ENCODE data around the gene NLE1. TPM values are rescaled to one million over a fixed set of nuclear protein-coding genes. Genes with fewer than 3 reads are reported as not detected.
"Not testable (repeated sequence)": the region's sequence is repeated elsewhere in the genome, so short reads cannot be mapped to it uniquely, and the experiment has no call there.

NLE1 gene
- total RNA-seq, 1 donor from 2014 or later = 15.0 TPM

GRCh38 chr17:35162755-35163154 is 20.7 kb upstream of the NLE1 start:
- DNase-seq (ENCODE audit: low read depth in 2 of 2) = no peak

DNA sequence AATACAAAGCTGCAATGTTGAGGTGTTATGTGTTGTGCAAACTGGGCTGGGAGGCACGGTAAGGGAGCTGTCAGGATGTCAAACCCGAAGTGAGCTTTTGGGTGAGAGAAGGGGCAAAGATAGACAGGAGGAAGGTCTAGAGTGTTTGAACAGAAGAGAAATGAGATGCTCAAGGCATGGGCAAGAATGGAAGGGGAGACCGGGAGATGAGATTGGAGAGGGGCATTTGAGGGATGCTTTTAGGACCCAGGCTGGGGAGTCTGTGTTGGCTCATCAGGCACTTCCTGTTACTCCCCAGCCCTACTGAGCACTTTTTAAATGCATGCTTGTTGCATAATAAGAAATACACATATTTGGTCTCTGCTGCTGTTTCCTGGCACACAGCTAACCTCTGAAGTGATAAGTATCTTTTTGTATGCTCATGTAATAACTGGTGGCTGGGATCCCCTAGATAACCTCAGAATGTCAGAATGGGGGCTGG is 19.2 kb upstream of the NLE1 start:
- no peak for DNase-seq (ENCODE audit: low read depth in 2 of 2)

DNA sequence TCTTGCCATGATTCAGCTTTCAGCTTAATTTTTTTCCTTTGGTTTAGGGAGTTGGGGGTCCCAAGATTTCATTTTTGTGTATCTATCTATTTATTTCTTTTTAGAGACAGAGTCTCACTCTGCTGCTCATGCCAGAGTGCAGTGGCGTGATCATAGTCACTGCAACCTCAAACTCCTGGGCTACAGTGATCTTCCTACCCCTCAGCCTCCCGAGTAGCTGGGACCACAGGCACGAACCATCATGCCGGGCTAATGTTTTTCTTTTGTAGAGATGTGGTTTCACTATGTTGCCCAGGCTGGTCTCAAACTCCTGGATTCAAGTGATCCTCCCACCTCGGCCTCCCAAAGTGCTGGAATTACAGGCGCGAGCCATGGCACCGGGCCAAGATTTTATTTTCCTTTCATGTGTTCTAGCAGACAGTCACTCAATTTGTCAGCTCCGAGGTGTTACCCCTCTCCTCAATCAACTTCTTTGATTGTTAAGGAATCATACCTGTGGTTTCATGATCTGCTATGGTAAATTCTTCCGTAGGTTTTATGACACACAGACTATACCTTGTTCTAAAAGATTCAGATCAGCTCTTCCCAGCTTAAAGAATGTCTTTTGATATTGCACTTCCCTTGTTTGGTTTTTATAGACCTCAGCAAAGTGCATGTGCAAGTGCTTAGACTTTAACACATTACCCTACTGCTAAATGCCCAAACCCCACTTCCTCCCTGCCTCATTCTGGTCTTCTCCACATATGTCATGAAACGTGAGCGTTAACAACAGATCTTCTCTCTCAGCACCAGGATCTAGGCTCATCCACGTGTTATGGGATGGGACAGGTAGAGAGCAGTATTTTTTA is 18.5 kb upstream of the NLE1 start:
- no peak for DNase-seq (ENCODE audit: low read depth in 2 of 2)

- DNase-seq (ENCODE audit: low read depth in 2 of 2) = no peak
Observed at GRCh38 chr17:35159940-35160339, 17.8 kb upstream of the NLE1 start.

GRCh38 chr17:35155246-35155645 is 13.1 kb upstream of the NLE1 start:
- no peak for DNase-seq (ENCODE audit: low read depth in 2 of 2)

GRCh38 chr17:35154196-35155165 is 12.4 kb upstream of the NLE1 start:
- DNase-seq (ENCODE audit: low read depth in 2 of 2) = no peak

GRCh38 chr17:35152421-35153140 is 10.5 kb upstream of the NLE1 start:
- DNase-seq (ENCODE audit: low read depth in 2 of 2) = no peak

DNA sequence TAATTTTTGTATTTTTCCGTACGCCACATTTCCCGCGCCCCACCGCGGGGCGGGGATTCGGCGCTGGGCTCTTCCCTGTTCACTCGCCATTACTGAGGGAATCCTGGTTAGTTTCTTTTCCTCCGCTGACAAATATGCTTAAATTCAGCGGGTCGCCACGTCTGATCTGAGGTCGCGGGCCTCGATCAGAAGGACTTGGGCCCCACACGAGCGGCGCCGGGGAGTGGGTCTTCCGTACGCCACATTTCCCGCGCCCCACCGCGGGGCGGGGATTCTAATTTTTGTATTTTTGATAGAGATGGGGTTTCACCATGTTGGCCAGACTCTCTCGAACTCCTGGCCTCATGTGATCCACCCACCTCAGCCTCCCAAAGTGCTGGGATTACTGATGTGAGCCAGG is 9.0 kb upstream of the NLE1 start:
- not testable (repeated sequence) for DNase-seq (ENCODE audit: low read depth in 2 of 2)

DNA sequence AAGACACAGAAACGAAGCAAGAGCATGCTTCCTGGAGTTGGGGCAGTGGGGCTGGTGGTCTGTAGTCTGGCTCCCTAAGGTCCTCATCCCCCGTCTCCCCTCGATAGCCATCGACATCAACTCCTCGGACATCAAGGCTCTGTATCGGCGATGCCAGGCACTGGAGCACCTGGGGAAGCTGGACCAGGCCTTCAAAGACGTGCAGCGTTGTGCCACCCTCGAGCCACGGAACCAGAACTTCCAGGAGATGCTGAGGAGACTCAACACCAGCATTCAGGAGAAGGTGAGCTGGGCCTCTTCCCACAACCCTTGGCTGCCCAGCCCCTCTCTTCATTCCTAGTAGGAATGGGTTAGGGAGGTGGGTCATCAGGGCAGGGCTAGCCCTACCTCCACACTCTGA is 7.8 kb upstream of the NLE1 start:
- DNase-seq (ENCODE audit: low read depth in 2 of 2) = no peak

DNA sequence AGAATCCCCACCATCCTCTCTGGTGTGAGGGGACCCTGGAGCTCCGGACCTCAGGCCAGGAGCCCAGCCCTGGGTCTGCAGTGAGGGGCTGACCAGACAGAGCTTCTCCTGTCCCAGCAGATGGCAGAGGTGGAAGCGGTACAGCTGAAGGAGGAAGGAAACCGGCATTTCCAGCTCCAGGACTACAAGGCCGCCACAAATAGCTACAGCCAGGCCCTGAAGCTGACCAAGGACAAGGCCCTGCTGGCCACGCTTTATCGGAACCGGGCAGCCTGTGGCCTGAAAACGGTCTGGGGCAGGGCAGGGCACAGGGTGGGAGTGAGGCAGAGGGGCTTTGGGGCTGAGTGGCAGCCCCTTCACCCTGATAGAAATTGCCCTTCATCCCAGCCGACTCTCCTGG is 6.0 kb upstream of the NLE1 start:
- no peak for DNase-seq (ENCODE audit: low read depth in 2 of 2)

GRCh38 chr17:35147375-35147905 is 5.3 kb upstream of the NLE1 start, which contains the start of gene UNC45B:
Gene UNC45B (plus strand): TSS chr17:35147817. CDS start chr17:35148264, 447 bp downstream.
- DNase-seq (ENCODE audit: low read depth in 2 of 2) = no peak

DNA sequence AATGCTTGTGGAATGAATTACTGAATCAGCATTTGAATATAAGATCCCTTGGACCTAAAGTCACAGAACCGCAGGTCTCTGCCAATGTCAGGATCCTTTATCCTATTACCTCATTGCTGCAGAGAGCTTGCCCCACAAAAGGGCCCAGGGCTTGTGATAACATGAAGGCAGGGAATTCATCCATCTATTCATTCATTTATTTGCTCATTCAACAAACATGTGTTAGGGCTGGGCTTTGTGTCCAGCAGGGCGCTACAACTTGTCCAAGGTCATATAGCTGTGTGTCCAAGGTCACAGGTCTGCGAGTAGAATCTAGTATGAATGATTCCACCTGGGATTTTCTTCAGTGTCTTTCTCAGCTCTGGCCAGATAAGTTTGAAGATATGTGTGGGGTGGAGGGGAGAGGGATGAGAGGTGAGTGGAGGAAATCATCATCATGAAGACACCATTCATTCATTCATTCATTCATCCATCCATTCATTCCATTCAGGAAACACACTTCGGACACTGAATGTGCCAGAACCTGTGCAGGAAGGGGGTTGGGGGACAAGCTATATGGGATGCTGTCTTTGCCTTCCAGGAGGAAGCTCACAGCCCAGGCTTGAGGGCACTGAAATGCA is 4.2 kb upstream of the NLE1 start:
- no peak for DNase-seq (ENCODE audit: low read depth in 2 of 2)

GRCh38 chr17:35144840-35145239 is 2.7 kb upstream of the NLE1 start:
- no peak for DNase-seq (ENCODE audit: low read depth in 2 of 2)

DNA sequence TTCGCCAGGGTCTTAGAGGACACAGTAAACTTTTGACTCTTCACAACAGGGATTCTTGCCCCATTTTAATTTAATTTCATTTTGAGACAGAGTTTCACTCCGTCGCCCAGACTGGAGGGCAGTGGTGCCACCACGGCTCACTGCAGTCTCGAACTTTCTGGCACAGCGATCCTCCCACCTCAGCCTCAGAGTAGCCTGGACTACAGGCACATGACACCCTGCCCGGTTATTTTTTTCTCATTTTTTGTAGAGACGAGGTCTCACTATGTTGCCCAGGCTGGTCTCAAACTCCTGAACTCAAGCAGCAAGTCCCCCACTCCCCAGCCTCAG is 329 bp upstream of the NLE1 start:
- no peak for DNase-seq (ENCODE audit: low read depth in 2 of 2)

GRCh38 chr17:35138218-35138617 is 3.9 kb downstream of the NLE1 start:
- no peak for DNase-seq (ENCODE audit: low read depth in 2 of 2)

- no peak for DNase-seq (ENCODE audit: low read depth in 2 of 2)
Observed at GRCh38 chr17:35135322-35135721, 6.8 kb downstream of the NLE1 start.

GRCh38 chr17:35132816-35133550 is 9.1 kb downstream of the NLE1 start:
- no peak for DNase-seq (ENCODE audit: low read depth in 2 of 2)

GRCh38 chr17:35132099-35132498 is 10.0 kb downstream of the NLE1 start:
- DNase-seq (ENCODE audit: low read depth in 2 of 2) = no peak

GRCh38 chr17:35130392-35130791 is 11.7 kb downstream of the NLE1 start:
- DNase-seq (ENCODE audit: low read depth in 2 of 2) = no peak

DNA sequence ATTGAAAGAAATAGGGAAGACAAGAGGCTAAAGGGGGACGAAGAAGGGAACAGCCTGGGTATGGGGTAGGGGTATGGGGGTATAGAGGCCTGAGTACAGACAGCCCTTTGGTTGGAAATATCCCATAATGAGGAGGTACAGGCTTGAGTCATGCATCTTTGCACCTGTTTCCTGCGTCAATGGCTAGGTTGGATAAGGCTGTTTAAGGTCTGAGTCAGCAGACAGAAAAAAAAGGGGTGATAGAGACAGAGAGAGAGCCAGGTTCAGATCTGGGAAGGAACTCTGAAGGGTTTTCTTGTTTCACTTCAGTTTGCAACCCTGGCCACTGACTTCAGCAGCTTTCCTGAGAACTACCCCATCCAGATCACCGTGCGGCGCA is 12.1 kb downstream of the NLE1 start:
- peak in 1 of 2 donors; percentile 20 for DNase-seq (ENCODE audit: low read depth in 2 of 2)
